Endodermal cell (in vitro differentiated cells): ENCODE measurements around the gene CD300H. TPM values are rescaled to one million over a fixed set of nuclear protein-coding genes. Genes with fewer than 3 reads are reported as not detected.

ENCODE experiments used
- DNase-seq: peaks from one replicate; pipeline ENCODE4 v3.0.0-alpha.2; 2017
- H3K27ac ChIP-seq: 2 replicates; pipeline ENCODE4 v1.5.1; 2013; ENCODE audit warnings: mild to moderate bottlenecking, low read depth, low read length, moderate library complexity
- H3K27me3 ChIP-seq: 2 replicates; pipeline ENCODE4 v1.6.1; 2013; ENCODE audit warnings: mild to moderate bottlenecking, low read length, moderate library complexity; ENCODE audit not compliant: insufficient read depth, control insufficient read depth, poor library complexity, severe bottlenecking
- H3K36me3 ChIP-seq: 2 replicates; pipeline ENCODE4 v1.7.0; 2013; ENCODE audit warnings: mild to moderate bottlenecking, low read length, moderate library complexity; ENCODE audit not compliant: control insufficient read depth, insufficient read depth
- H3K4me1 ChIP-seq: one replicate; pipeline ENCODE4 v1.7.0; 2013; ENCODE audit warnings: low read length; ENCODE audit not compliant: control insufficient read depth, insufficient read depth
- H3K4me3 ChIP-seq: 2 replicates; pipeline ENCODE4 v1.5.1; 2013; ENCODE audit warnings: mild to moderate bottlenecking, low read length, moderate library complexity
- H3K9ac ChIP-seq: 2 replicates; pipeline ENCODE4 v1.6.1; 2013; ENCODE audit warnings: mild to moderate bottlenecking, low read length, moderate library complexity; ENCODE audit not compliant: poor library complexity, severe bottlenecking; ENCODE audit errors: extremely low read depth
- H3K9me3 ChIP-seq: 2 replicates; pipeline ENCODE4 v1.6.1; 2013; ENCODE audit warnings: mild to moderate bottlenecking, low read length, moderate library complexity; ENCODE audit not compliant: control insufficient read depth
- H3K27ac Mint-ChIP-seq: 2 replicates; pipeline ENCODE4 v1.8.0; 2020; ENCODE audit warnings: mixed read lengths
- H3K27me3 Mint-ChIP-seq: 2 replicates; pipeline ENCODE4 v1.8.0; 2021; ENCODE audit warnings: mild to moderate bottlenecking, mixed read lengths; ENCODE audit not compliant: insufficient read depth
- H3K36me3 Mint-ChIP-seq: 2 replicates; pipeline ENCODE4 v1.8.0; 2020; ENCODE audit warnings: low read depth, mixed read lengths
- H3K4me1 Mint-ChIP-seq: 2 replicates; pipeline ENCODE4 v1.8.0; 2020; ENCODE audit warnings: mixed read lengths
- H3K4me3 Mint-ChIP-seq: 2 replicates; pipeline ENCODE4 v1.8.0; 2020; ENCODE audit warnings: mild to moderate bottlenecking, moderate library complexity, mixed read lengths
- H3K9me3 Mint-ChIP-seq: 2 replicates; pipeline ENCODE4 v1.8.0; 2020; ENCODE audit warnings: mild to moderate bottlenecking, mixed read lengths
- CTCF ChIP-seq: fragments of 200-600 bp; sonication (generic); conservative IDR thresholded peaks from 2 replicates; pipeline ENCODE4 v1.5.0; 2021; ENCODE audit warnings: antibody characterized with exemption, mild to moderate bottlenecking
- WGBS, 2 experiments: methylation state at CpG; one replicate each; pipeline versions ENCODE4 v1.1.5 to v1.1.7; 2013; ENCODE audit warnings: missing lambda C conversion rate in 2 of 2, mixed read lengths in 1 of 2; ENCODE audit not compliant: insufficient coverage in 1 of 2, insufficient read length in 1 of 2; 5-methylcytosine and 5-hydroxymethylcytosine counted together
- total RNA-seq, 2 donors: library from RNA; stranded (reverse); fragmentation: NEBNext Ultra II Directional in 1 of 2; extraction: Animal tissue kit (Norgen Biotek cat#: 25700) in 1 of 2; gene quantifications; 2 replicates in 1 of 2; 3 replicates in 1 of 2; pipeline ENCODE4 v1.2.1, GENCODE V29; 2021

Gene CD300H
- total RNA-seq, 2 donors from 2014 or later, result not detected

- no peak overlapping the region for H3K4me3 ChIP-seq
- no peaks in the 10 kb centered on the region for H3K9me3 ChIP-seq
- peak; percentile 88 for TF ChIP-seq CTCF
- DNase-seq, result peak; percentile 88
- 59 to 71% methylated on average over 5 to 9 of the region's 12 CpGs for WGBS, 2 experiments
- H3K9ac ChIP-seq, result no peak overlapping the region
- Mint-ChIP-seq H3K4me3 (no peak overlapping the region), H3K4me1 (peaks cover 10% of the 10 kb centered on the region), H3K27me3 (peaks cover 4% of the 10 kb centered on the region), H3K27ac (no peak overlapping the region), H3K36me3 (no peaks in the 10 kb centered on the region), H3K9me3 (no peaks in the 10 kb centered on the region)
- H3K27me3 ChIP-seq, result no peaks in the 10 kb centered on the region
- no peaks in the 10 kb centered on the region for H3K36me3 ChIP-seq
- no peak overlapping the region for H3K27ac ChIP-seq
- H3K4me1 ChIP-seq, result no peaks in the 10 kb centered on the region
Observed at GRCh38 chr17:74601944-74602572, 34.7 kb upstream of the CD300H start.

- Histone ChIP-seq H3K4me3 (no peak overlapping the region), H3K9me3 (no peaks in the 10 kb centered on the region), H3K27ac (no peak overlapping the region), H3K36me3 (no peaks in the 10 kb centered on the region), H3K9ac (no peak overlapping the region), H3K27me3 (no peaks in the 10 kb centered on the region), H3K4me1 (no peaks in the 10 kb centered on the region)
- Mint-ChIP-seq H3K27ac (no peak overlapping the region), H3K9me3 (no peaks in the 10 kb centered on the region), H3K4me1 (peaks cover 10% of the 10 kb centered on the region), H3K4me3 (no peak overlapping the region), H3K27me3 (peaks cover 10% of the 10 kb centered on the region), H3K36me3 (no peaks in the 10 kb centered on the region)
- DNase-seq, result no peak
- TF ChIP-seq CTCF, result no peak
- 68 to 84% methylated on average over 2 to 10 of the region's 10 CpGs for WGBS, 2 experiments
Observed at GRCh38 chr17:74599448-74599939, 32.2 kb upstream of the CD300H start.

GRCh38 chr17:74599023-74599399 lies 31.7 kb upstream of the CD300H start:
- Histone ChIP-seq H3K9me3 (no peaks in the 10 kb centered on the region), H3K9ac (no peak overlapping the region), H3K36me3 (no peaks in the 10 kb centered on the region), H3K4me3 (no peak overlapping the region), H3K27ac (no peak overlapping the region), H3K4me1 (no peaks in the 10 kb centered on the region), H3K27me3 (no peaks in the 10 kb centered on the region)
- DNase-seq, result no peak
- no peak for TF ChIP-seq CTCF
- 60 to 69% methylated on average over 3 of the region's 3 CpGs for WGBS, 2 experiments
- peaks cover 11% of the 10 kb centered on the region for H3K27me3 Mint-ChIP-seq
- no peaks in the 10 kb centered on the region for H3K36me3 Mint-ChIP-seq
- H3K9me3 Mint-ChIP-seq, result no peaks in the 10 kb centered on the region
- peaks cover 10% of the 10 kb centered on the region for H3K4me1 Mint-ChIP-seq
- H3K4me3 Mint-ChIP-seq, result no peak overlapping the region
- H3K27ac Mint-ChIP-seq, result no peak overlapping the region
